Stomach (tissue), 9 donors: Measurements from ENCODE around the gene UNC13B. TPM values are rescaled to one million over a fixed set of nuclear protein-coding genes. Genes with fewer than 3 reads are reported as not detected.
A peak's percentile ranks its signal among the peaks of the same experiment; 100 is the strongest.
"Not testable (repeated sequence)": the region's sequence is repeated elsewhere in the genome, so short reads cannot be mapped to it uniquely, and the experiment has no call there.

Experiments
- DNase-seq, 2 donors: peaks; one replicate each; pipeline versions ENCODE4 v3.0.0 to v3.0.0-alpha.2; 2013 to 2019
- H3K27ac ChIP-seq, 5 donors: fragments of 200-600 bp in 4 of 5; sonication (generic) in 4 of 5; one replicate each; pipeline ENCODE4 v1.5.1; 2013 to 2019; ENCODE audit warnings: mild to moderate bottlenecking in 1 of 5, moderate library complexity in 1 of 5
- H3K27me3 ChIP-seq, 3 donors: fragments of 200-600 bp; sonication (generic); one replicate each; pipeline ENCODE4 v1.5.1; 2017 to 2019; ENCODE audit warnings: mixed run types in 1 of 3
- H3K36me3 ChIP-seq, 4 donors: fragments of 200-600 bp; sonication (generic); 1 replicate in 3 of 4; 2 replicates in 1 of 4; pipeline ENCODE4 v1.5.1; 2016 to 2019
- H3K4me1 ChIP-seq, 4 donors: fragments of 200-600 bp; sonication (generic); one replicate each; pipeline ENCODE4 v1.5.1; 2016 to 2019
- H3K4me3 ChIP-seq, 4 donors: fragments of 200-600 bp; sonication (generic) in 3 of 4; one replicate each; pipeline ENCODE4 v1.5.1; 2016 to 2019; ENCODE audit warnings: mild to moderate bottlenecking in 1 of 4
- H3K9me3 ChIP-seq, 4 donors: fragments of 200-600 bp; sonication (generic); one replicate each; pipeline ENCODE4 v1.5.1; 2016 to 2019
- CTCF ChIP-seq, 7 experiments: fragments of 450-650 bp in 4 of 7; fragments of 200-600 bp in 3 of 7; sonication (generic) in 3 of 7; IDR thresholded peaks; one replicate each; pipeline ENCODE4 v1.5.1; 2016 to 2019; ENCODE audit warnings: antibody characterized with exemption in 7 of 7, control low read depth in 2 of 7, mild to moderate bottlenecking in 1 of 7
- EP300 ChIP-seq: sonication (generic); formaldehyde crosslinking; IDR thresholded peaks from one replicate; pipeline ENCODE4 v1.6.1; 2017; ENCODE audit warnings: antibody characterized with exemption
- POLR2A ChIP-seq, 4 donors: fragments of 450-650 bp; IDR thresholded peaks; one replicate each; pipeline ENCODE4 v1.6.1; 2016; ENCODE audit warnings: antibody characterized with exemption in 4 of 4, control low read depth in 2 of 4, mild to moderate bottlenecking in 1 of 4, moderate library complexity in 1 of 4
- POLR2AphosphoS5 ChIP-seq, 3 donors: sonication (generic); formaldehyde crosslinking; IDR thresholded peaks; one replicate each; pipeline ENCODE4 v1.6.1; 2016; ENCODE audit warnings: antibody characterized with exemption in 3 of 3
- WGBS, 5 donors: extraction: QIAGEN DNeasy Blood & Tissue Kit in 3 of 5; methylation state at CpG; one replicate each; pipeline versions ENCODE4 v1.1.5 to v1.1.7; 2013 to 2018; 5-methylcytosine and 5-hydroxymethylcytosine counted together
- intact Hi-C: fragments of 100-400 bp; cut with DNase I; formaldehyde crosslinking; loops from one replicate; pipeline ENCODE4 v1.15.1; 2023; ENCODE audit warnings: low total_unique reads
- polyA plus RNA-seq, 3 donors: library from polyadenylated mRNA; stranded (reverse); fragments of 200-250 nt; gene quantifications; one replicate each; pipeline ENCODE4 v1.2.3, GENCODE V29; 2013
- total RNA-seq, 5 donors: library from RNA; depleted of rRNA; stranded (reverse); fragments of >200 nt; gene quantifications; one replicate each; pipeline versions ENCODE4 v1.1.0 to v1.2.3, GENCODE V29; 2014 to 2016
- donor health status: healthy with polysubstance abuse.
- donor health status: Bipolar disorder and iron deficiency.
- donor health status: healthy.

UNC13B gene
- total and polyA plus RNA-seq, 8 donors: 8.9 to 68.7 (median 20.8) TPM

GRCh38 chr9:35172878-35173277 lies 11.1 kb downstream of the UNC13B start:
- DNase-seq: no peak
- no peak for TF ChIP-seq POLR2A (IDR thresholded peaks at IDR 0.05)
- no peak for TF ChIP-seq EP300
- TF ChIP-seq POLR2AphosphoS5 (IDR thresholded peaks at IDR 0.05): no peak
- TF ChIP-seq CTCF (IDR thresholded peaks at IDR 0.05): no peak
- no peaks in the 10 kb centered on the region for H3K9me3 ChIP-seq
- intact Hi-C loops: no loop called here
- H3K27ac ChIP-seq: no peak overlapping the region
- H3K4me3 ChIP-seq: no peak overlapping the region
- peaks cover 0 to 25% (median 6%) of the 10 kb centered on the region in 4 donors for H3K4me1 ChIP-seq
- 47 to 55% (median 53%) methylated on average over 2 of the region's 2 CpGs for WGBS, 5 donors
- no peaks in the 10 kb centered on the region for H3K36me3 ChIP-seq
- H3K27me3 ChIP-seq: no peaks in the 10 kb centered on the region

DNA sequence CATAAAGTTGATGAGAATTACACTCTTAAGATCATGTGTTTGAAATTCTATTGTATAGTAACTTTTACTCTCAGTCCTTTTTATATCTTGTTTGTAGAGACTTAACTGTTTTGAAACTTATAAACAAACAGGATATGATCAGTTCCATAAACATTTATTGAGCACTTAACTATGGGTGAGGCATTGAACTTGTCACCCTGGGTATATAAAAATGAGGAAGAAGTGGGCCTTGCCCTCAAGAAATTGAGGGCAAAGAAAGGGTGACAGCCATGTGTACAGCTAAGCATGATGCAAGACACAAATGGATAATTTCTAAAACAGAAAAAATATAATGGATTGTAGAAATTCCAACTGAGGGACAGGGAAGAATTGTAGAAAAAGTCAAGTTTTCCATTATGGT lies 15.7 kb downstream of the UNC13B start:
- Histone ChIP-seq H3K4me3 (no peak overlapping the region), H3K27me3 (no peaks in the 10 kb centered on the region), H3K27ac (no peak overlapping the region), H3K36me3 (no peaks in the 10 kb centered on the region), H3K9me3 (no peaks in the 10 kb centered on the region), H3K4me1 (peaks cover 6 to 32% (median 18%) of the 10 kb centered on the region in 4 donors)
- DNase-seq: no peak
- intact Hi-C loops: no loop called here
- TF ChIP-seq POLR2AphosphoS5 (IDR thresholded peaks at IDR 0.05) (no peak), EP300 (no peak), POLR2A (IDR thresholded peaks at IDR 0.05) (no peak), CTCF (IDR thresholded peaks at IDR 0.05) (no peak)

- intact Hi-C loops: no loop called here
- peak overlapping the region; percentile 22 to 46 (median 29) for H3K27ac ChIP-seq
- WGBS, 5 donors: 39 to 53% (median 49%) methylated on average over 4 of the region's 4 CpGs
Measured at GRCh38 chr9:35179347-35180280, 17.8 kb downstream of the UNC13B start.

DNA sequence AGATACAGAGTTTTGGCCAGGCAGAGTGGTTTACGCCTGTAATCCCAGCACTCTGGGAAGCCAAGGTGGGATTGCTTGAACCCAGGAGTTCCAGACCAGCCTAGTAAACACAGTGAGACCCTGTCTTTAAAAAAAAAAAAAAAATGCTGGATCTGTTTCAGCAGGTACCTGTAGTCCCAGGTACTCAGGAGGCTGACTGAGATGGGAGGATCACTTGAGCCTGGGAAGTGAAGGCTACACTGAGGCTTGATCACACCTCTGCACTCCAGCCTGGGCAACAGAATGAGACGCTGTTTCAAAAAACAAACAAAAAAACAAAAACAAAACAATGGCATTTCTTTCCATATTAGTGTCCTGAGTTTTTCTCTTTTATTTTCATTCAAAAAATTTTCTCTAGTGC lies 19.0 kb downstream of the UNC13B start:
- WGBS, 5 donors: 50 to 81% (median 65%) methylated on average over 2 of the region's 2 CpGs
- Histone ChIP-seq H3K4me1 (peaks cover 6 to 25% (median 15%) of the 10 kb centered on the region in 4 donors), H3K27me3 (no peaks in the 10 kb centered on the region), H3K9me3 (peaks cover 0 to 10% (median 0%) of the 10 kb centered on the region in 4 donors), H3K27ac (peak overlapping the region; percentile 22 to 68 (median 29)), H3K4me3 (no peak overlapping the region), H3K36me3 (no peaks in the 10 kb centered on the region)
- TF ChIP-seq CTCF (IDR thresholded peaks at IDR 0.05): no peak
- intact Hi-C loops: no loop called here
- DNase-seq: no peak

More at GRCh38 chr9:35179347-35180280, 17.8 kb downstream of the UNC13B start:
- DNase-seq: peak in 1 of 2 donors; percentile 36
- Histone ChIP-seq H3K36me3 (no peaks in the 10 kb centered on the region), H3K9me3 (peaks cover 0 to 10% (median 0%) of the 10 kb centered on the region in 4 donors), H3K27me3 (no peaks in the 10 kb centered on the region), H3K4me1 (peaks cover 6 to 25% (median 15%) of the 10 kb centered on the region in 4 donors), H3K4me3 (no peak overlapping the region)
- TF ChIP-seq POLR2AphosphoS5 (IDR thresholded peaks at IDR 0.05): no peak
- TF ChIP-seq POLR2A (IDR thresholded peaks at IDR 0.05): no peak
- no peak for TF ChIP-seq EP300
- no peak for TF ChIP-seq CTCF (IDR thresholded peaks at IDR 0.05)

DNA sequence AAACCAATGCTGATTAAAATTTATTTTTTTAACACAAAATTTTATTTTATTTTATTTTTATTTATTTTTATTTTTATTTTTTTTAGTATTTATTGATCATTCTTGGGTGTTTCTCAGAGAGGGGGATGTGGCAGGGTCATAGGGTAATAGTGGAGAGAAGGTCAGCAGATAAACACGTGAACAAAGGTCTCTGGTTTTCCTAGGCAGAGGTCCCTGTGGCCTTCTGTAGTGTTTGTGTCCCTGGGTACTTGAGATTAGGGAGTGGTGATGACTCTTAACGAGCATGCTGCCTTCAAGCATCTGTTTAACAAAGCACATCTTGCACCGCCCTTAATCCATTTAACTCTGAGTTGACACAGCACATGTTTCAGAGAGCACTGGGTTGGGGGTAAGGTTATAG lies 20.6 kb downstream of the UNC13B start:
- Histone ChIP-seq H3K9me3 (peaks cover 0 to 10% (median 0%) of the 10 kb centered on the region in 4 donors), H3K4me1 (peaks cover 6 to 25% (median 15%) of the 10 kb centered on the region in 4 donors)
- H3K4me3 ChIP-seq, intact Hi-C loops, H3K36me3 ChIP-seq, H3K27me3 ChIP-seq, H3K27ac ChIP-seq, DNase-seq: not testable (repeated sequence)
- WGBS, 5 donors: 69 to 84% (median 75%) methylated on average over 3 of the region's 3 CpGs

GRCh38 chr9:35182996-35183754 lies 21.4 kb downstream of the UNC13B start:
- WGBS, 5 donors: 84 to 99% (median 97%) methylated on average over 16 to 56 of the region's 56 CpGs
- H3K4me3 ChIP-seq, intact Hi-C loops, H3K36me3 ChIP-seq, H3K27ac ChIP-seq, H3K27me3 ChIP-seq, DNase-seq: not testable (repeated sequence)
- Histone ChIP-seq H3K4me1 (peaks cover 6 to 25% (median 15%) of the 10 kb centered on the region in 4 donors), H3K9me3 (peaks cover 0 to 10% (median 0%) of the 10 kb centered on the region in 4 donors)
